DMS114 treated with DMSO at 0.1 percent for 48 hours (cell line): ENCODE results near the gene PSTPIP2.
"Not testable (repeated sequence)": the region's sequence is repeated elsewhere in the genome, so short reads cannot be mapped to it uniquely, and the experiment has no call there.

Experiments used
- DNase-seq: peaks from one replicate; lab custom pipeline; 2025; ENCODE audit not compliant: unreplicated experiment; lab: John Stamatoyannopoulos, UW

The PSTPIP2 gene

DNA sequence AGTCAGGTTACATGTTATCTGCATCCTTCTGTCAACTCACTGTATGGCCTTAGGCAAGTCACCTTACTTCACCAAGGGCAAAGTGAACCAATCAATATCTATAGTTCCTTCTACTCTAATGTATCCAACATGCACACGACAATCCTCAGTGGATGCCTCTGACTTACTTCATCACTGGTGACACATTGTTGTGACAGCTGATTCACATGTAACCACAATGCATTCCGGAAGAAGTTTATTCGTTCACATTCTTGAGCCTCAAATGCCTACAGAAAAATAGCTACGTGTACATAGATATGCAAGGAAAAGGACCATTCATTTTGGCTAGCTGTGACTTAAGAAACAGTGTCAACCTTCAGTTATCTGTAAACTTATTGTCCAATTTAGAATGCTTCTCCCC, 78.6 kb downstream of the PSTPIP2 start:
- no peak for DNase-seq

DNA sequence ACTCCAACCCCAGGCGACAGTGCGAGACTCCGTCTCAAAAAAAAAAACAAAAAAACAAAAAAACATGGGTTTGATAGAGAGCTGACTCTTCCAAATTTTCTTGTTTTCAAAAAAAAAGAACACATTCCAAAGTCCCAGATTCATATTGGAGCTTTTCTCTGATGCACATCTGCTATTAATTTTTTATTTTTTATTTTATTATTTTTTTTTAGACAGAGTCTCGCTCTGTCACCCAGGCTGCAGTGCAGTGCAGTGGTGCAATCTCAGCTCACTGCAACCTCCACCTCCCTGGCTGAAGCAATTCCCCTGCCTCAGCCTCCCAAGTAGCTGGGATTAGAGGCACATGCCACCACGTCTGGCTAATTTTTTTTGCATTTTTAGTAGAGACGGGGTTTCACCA, 79.5 kb downstream of the PSTPIP2 start:
- not testable (repeated sequence) for DNase-seq

DNA sequence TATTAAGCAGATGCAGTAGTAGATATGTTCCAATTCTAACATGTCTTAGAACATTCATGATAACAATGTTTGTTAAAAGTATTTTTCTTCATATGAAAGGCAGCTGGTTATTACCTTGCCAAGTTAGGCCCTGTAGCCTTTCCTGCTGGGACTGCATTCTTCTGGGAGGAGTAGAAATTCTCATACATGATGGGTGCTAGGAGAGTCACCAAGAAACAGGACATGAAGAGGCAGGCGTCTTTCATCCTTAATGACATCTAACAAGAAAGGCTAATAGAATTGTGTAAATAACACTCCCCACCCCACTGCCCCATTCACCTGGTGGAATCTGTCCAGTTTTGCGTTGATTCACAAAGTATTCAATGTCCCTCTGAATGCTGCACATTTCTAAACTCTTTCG, 80.3 kb downstream of the PSTPIP2 start:
- no peak for DNase-seq

DNA sequence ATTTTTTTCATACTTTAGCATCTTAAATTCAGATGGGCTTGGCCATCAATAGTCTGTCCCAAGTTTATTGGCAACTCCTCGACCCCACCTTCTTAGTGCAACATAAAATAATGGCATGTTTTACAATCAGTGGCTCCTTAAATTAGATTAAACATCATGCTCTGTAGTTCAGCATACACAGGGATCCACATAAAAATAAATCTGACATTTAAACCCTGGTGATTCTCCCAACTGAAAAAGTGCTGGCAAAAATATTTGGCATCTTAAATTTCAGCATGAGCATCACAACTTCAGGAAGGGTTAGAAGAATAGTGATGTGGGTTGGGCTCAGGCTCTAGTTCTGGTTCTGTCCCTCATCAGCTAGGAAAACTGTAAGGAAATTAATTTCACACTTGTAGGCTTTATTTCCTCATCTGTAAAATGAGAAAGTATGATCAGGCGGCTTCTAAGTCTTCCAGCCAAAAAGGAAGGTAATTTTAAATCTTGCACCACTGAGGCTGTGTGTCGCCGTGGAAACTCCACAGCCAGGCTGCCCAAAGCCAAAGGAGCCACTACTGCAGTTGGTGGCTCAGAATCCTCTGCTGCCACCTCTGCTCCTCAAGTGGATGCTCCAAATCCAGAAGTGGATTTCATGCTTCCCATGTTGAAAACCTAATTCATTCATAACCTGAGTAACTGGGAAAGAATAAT, 87.4 kb downstream of the PSTPIP2 start:
- DNase-seq: no peak

DNA sequence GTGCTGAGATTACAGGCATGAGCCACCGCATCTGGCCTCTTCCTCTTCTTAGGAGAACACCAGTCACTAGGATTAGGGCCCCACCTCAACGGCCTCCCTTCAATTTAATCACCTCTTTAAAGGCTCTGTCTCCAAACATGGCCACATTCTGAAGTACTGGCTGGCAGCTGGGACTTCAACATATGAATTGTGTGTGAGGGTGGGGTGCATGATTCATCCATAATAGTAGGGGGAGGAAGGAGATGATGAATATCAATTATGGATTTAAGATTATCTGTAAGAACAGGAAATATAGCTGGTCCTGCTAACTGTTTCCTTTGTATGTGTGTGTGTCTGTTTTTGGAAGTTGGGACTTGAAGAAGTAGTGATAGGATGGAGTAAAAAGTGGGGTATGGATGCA, 90.2 kb downstream of the PSTPIP2 start:
- DNase-seq: no peak

DNA sequence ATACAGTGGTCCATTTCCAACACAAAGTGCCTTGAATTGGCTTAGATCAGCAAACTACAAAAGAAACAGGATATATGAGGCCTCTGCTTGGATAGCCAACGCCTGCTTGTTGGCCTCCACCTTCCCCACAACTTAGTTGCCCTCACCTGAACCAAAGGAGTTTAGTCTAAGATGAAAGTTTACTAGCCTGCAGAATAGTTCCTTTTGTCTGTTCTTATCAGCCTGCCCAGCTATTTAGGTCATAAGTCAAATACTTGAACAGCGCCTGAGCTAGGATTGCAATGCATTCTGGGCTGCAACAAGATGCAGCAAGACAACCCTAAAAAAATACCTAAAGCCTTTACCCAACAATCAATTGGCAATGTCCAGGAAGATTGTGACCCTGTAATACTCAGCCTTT, 91.8 kb downstream of the PSTPIP2 start:
- DNase-seq: no peak

DNA sequence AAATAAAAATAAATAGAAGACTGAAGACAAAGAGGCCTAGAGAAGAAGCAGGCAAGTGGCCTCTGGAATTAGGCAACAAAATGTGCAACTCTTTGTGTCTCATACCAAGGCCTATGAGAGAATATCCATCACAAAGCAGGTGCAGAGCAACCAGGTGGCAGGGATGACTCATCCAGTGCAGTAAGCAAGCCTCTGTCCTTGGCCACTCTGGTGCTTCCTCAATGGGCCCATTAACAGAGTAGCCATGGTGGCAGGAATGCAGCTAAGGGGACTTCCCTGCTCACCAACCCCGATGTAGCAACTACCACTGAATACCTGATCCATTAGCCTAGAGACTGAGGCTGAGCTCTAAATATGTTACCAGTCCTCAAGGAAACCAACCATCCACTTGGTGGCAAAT, 94.0 kb downstream of the PSTPIP2 start:
- DNase-seq: no peak

DNA sequence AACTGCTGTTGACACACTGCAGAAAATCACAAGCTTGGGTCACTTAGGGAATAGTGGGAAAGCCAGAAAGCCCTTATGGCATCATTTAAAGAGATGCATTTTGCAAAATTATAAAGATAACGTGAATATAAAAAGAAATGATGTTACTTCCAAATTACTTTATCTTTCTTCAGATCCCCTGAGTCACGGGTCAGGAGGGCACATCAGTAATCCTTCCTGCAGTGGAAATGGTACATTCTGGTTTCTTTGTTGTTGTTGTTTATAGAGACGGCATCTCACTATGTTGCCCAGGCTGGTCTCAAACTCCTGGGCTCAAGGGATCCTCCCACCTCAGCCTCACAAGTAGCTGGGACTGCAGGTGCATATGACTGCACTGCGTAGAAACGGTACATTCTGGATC, 95.1 kb downstream of the PSTPIP2 start:
- no peak for DNase-seq

DNA sequence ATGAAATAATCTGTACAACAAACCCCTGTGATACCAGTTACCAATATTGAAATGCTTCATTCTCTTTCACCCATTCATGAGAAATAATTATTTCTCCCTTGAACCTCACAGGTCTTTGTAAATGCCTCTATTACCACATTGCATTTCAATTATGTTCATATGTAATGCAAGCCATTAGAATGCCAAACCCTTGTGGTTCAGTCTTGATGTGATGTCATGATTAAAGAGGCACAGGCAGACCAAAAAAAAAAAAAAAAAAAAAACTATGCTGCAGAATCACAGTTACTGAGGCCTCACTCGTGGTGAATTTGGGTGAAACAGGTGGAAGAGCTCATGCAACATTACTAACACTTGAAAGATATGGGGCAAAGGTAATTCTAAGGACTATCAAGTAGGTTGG, 95.5 kb downstream of the PSTPIP2 start:
- DNase-seq: no peak

DNA sequence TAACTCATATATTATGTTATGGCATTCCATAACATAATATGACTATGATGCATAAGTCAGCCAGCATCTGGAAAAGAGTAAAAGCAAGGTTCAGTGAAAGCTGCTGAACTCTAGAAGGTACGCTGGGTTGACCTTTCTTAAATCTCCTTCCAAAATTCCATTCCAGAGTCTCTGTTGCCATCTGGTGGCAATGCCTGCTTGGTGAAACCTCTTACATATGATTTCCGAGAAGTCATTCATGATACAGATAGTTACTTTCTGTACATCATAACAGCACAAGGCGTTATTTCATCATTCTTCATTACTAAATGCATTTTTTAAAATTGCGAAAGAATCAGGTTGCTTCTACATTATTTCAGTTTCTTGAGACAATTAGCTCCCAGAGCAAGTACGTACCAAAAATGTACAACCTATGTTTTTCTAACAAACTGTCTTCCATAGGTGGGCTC, 97.9 kb downstream of the PSTPIP2 start:
- peak; percentile 74 for DNase-seq

DNA sequence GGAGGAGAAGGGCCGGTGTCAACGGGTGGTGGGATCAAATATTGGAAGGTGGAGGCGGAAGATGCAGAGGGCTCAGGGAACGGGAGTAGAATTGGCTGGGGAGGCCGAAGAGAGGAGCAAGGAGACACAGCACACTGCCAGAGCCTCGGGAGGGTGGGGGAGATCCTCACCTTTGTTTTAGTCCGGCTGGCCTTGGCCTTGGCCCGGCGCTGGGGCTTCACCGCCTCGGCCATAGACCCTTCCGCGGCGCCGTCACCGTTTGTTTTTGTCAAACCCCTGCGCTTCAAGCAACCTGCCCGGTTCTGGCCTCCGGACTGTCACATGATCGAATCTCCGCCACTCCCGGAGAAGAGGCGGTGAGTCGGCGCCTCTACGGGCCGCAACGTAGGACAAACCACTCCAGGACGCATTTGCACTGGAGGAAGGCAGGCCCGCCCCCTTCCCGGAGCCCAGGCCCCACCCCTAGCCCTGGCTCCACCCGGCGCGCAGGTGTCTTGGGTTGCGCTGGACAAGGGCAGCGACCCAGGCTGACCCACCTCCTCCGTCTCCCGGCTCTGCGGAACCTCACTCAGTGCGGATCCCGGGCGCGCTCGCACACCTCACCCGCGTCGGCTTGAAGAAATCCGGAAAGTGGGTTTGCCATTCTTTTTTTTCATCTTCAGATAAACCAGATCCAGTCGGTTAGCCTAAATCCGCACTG, 104.9 kb downstream of the PSTPIP2 start, which contains the start of gene EPG5:
EPG5 (minus strand) TSS at position 323 of the 700 bp plus-strand sequence; CDS start at position 233, 90 bp downstream.
- DNase-seq: peak; percentile 88

DNA sequence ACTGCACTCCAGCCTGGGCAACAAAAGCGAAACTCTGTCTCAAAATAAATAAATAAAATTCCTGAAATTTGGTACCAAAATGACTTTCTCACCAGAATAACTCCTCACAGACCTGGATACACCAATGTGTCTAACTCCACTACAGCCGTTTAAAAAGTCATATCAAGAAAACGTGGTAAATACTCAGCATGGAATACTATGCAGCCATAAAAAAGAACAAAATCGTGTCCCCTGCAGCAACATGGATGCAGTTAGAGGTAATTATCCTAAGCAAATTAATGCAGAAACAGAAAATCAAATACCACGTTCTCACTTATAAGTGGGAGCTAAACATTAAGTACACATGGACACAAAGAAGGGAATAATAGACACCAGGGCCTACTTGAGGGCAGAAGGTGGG, 107.1 kb downstream of the PSTPIP2 start:
- DNase-seq: not testable (repeated sequence)

DNA sequence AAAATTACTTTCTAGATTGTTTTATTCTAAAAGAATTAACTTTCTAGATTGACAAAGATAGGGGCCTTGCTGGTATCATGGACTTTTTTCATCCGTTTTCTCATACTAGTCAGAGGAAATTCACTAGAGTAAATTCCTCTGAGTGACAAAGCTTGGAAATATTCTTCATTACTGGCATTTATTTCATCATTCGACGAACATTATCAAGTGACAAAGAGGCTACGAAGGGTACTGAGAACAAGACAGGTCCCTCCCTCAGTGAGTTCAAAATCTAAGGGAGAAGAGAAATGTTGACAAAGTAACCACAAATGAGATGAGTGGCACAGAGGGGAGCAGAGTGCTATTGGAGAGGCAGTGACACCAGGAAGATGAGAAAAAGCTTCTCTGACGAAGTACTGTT, 109.2 kb downstream of the PSTPIP2 start:
- no peak for DNase-seq

DNA sequence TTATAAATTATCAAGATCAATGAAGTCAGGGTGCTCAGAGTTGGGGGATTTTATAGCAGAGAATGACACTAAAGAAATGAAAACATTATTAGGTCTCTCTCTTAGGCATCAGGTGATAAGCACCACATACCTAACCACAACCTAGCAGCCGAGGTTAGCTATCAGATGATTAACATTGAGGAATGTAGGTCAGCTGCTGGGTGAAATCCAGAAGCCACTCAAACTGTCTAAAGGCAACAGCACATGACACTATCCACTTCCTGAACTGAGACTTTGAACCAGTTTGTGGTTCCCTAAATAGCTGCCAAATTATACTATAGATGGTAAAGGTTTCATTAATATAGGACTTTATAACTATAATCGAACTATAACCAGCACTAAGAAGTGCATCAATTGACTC, 109.6 kb downstream of the PSTPIP2 start:
- DNase-seq: no peak

DNA sequence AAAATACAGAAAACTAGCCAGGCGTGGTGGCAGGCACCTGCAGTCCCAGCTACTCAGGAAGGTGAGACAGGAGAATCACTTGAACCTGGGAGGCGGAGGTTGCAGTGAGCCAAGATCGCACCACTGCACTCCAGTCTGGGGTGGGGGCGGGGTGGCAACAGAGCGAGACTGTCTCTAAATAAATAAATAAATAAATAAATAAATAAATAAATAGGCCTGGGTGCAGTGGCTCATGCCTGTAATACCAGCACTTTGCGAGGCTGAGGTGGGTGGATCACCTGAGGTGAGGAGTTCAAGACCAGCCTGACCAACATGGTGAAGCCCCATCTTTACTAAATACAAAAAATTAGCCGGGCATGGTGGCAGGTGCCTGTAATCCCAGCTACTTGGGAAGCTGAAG, 112.6 kb downstream of the PSTPIP2 start:
- not testable (repeated sequence) for DNase-seq

DNA sequence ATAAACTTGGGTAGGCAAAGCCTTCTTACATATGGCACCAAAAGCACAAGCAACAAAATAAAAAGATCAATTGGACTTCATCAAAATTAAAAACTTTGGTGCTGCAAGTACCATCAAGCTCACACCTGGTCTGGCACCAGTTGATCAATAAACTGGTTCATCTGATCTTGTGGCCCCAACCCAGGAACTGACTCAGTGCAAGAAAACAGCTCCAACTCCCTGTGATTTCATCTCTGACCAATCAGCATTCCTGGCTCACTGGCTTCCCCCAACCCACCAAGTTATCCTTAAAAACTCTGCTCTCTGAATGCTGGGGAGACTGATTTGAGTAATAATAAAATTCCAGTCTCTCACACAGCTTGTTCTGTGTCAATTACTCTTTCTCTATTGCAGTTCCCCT, 113.3 kb downstream of the PSTPIP2 start:
- no peak for DNase-seq

DNA sequence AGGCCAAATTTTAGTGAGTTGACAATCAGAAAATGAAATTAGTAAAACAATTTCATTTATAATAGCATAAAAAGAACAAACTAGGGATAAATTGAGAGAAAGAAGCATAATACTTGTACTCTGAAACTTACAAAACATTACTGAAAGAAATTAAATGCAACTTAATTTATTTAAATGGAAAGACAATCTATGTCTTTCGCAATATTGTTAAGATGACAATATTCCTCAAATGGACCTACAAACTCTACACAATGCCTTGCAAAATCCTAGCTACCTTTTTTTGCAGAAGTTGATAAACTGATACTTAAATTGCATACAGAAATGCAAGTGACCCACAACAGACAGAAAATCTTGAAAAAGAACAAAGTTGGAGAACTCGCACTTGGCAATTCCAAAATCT, 114.0 kb downstream of the PSTPIP2 start:
- DNase-seq: no peak

DNA sequence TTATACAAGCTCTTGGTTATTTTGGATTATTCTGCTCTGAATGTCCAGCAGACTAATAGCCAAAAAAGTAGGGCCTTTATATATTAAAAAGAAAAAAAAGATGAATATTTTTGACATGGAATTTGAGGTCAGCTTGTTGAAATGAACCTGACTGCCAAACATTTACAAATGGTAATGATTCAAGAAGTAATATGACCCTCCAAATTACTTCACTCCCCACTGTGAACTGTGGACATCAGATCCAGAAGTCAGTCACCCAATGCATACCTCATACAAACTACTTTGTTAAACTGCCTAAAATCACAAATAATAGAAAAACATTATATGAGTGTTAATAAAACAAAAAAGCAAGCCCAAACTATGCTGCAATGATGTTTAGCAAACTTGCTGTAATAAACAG, 115.0 kb downstream of the PSTPIP2 start:
- DNase-seq: no peak

DNA sequence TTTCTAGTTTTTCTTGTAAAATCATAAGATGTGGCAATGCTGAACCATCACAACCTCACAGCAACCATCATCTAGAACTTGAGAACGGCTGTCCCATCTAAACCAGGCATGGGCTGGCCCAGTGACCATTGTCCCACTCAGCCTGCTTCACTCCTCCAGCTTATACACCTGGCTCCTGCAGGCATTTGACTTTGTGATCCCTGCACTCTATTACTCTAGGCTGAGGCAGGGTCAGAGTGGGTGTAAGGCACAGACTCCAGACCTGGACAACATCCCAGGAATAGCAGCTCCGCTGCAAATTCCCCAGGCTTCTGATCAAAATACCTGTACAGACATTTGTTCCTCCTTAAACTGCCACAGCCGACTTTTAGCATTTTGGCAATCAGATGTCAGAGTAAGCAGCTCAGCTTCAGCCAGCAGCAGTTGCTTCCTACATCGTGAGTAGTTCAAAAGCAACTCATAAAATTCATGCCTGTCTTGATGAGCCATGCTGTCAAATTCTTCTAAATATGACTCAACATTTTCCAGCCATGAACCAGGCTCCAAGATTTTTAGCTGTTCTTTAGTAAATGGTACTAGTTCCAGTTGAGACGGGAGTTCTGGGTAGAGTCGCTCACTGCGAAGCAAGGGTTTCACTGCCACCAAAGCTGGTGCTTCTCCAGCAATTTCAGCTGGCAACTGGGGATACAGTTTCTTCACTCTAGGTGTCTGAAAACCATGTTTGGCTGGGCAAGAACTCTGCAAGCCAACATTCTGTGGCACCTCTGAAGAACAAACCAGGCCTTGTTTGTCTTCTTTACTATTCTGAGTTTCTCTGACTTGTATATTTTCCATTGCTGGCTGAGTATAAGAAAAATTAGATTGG, 117.8 kb downstream of the PSTPIP2 start:
- DNase-seq: no peak

DNA sequence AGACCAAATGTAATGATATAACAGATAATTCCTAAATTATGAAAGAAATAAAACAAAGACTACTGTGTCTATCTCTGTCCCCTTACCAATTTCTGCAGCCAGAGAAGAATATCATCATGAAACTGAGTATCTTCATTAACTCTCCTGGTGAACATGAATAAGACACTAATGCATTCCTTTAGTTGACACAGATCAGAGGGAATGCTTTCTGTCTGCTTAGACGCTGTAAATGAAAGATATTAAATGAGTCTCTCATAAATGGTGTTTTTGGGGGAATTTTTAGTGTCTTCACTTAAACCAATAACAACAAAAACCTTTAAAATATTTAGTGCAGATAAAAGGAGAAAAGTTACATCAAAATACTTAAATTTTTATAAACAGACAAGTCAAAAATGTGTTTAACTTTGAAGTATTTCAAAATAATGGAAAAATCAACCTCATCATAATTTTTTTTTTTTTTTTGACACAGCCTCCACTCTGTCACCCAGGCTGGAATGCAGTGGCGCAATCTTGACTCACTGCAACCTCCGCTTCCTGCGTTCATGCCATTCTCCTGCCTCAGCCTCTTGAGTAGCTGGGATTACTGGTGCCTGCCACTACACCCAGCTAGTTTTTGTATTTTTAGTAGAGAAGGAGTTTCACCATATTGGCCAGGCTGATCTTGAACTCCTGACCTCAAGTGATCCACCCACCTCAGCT, 120.9 kb downstream of the PSTPIP2 start:
- DNase-seq: no peak

DNA sequence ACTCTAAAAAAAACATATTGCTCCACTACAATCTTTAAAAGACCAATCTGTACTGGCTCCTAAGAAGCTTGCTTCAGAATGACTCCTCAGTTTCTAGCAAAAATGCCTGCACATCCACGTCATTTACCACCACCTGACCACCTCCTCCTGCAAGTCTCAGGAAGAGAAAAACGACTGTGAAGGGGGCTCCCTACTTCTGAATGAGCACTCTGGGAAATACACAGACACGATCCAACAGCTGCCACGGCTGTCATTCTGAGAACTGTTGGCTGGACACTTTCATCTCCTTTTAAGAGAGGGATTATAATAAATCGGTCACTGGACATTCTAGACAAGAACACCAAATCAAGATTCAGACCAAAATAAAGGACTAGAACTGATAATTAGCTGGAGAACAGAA, 126.4 kb downstream of the PSTPIP2 start:
- DNase-seq: no peak
